ENCODE data around the gene NCOA1. TPM values are rescaled to one million over a fixed set of nuclear protein-coding genes. Genes with fewer than 3 reads are reported as not detected.
A peak's percentile ranks its signal among the peaks of the same experiment; 100 is the strongest.
"Not testable (repeated sequence)": the region's sequence is repeated elsewhere in the genome, so short reads cannot be mapped to it uniquely, and the experiment has no call there.

Gene NCOA1
- total RNA-seq, 1 experiment from 2014 or later: 27.5 TPM

DNA sequence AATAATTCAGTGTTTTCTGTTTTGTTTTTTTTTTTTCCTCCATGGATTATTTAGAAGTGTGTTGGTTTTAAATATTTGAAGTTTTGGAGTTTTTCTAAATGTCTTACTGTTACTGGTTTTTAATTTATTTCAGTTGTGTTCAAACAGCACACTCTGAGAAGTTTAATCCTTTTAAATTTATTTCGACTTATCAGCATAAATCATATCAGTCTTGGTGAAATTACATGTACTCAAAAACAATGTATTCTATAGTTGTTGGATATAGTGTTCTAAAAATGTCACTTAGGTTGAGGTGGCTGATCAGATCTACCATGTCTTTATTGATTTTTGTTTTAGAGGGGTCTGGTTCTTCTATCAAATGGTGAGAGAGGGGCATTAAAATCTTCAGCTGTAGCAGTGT, 134.7 kb downstream of the NCOA1 start:
- DNase-seq (ENCODE audit: low read depth): no peak

DNA sequence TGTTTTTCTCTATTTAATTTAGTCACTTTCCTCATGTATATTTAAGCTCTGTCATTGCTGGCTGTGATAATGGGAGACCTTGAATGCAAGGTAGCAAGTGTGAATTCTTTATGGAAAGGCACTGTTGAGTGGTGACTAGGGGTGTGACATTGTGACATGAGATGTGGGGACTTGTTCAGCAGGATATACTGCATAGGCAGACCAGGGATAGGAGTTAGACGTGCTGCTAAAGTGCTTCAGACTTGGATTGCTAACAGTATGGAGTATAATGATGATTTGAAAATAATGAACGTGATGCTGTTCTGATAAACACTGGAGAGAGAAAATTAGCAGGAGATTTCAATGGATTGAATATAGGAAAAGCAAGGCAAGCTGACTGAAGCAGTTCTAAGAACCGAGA, 135.1 kb downstream of the NCOA1 start:
- DNase-seq (ENCODE audit: low read depth): no peak

DNA sequence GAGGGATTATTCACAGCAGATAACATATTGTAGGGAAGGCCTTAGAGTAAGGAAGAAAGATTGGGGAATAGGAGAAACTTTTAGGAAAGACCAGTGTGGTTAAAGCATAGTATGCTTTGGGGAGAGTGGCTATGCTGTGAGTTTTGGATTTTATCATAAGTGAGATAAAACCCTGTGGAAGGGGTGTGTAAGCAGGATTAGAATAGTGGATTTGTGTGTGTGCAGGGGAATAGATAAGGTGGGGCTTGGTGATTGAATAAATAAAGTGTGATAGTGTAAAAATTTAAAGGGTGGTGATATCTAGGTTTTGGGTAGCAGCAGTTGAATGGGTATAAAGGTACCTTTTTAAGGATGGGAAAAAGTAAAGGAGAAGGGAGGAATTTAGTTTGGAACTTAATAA, 137.7 kb downstream of the NCOA1 start:
- DNase-seq (ENCODE audit: low read depth): no peak

DNA sequence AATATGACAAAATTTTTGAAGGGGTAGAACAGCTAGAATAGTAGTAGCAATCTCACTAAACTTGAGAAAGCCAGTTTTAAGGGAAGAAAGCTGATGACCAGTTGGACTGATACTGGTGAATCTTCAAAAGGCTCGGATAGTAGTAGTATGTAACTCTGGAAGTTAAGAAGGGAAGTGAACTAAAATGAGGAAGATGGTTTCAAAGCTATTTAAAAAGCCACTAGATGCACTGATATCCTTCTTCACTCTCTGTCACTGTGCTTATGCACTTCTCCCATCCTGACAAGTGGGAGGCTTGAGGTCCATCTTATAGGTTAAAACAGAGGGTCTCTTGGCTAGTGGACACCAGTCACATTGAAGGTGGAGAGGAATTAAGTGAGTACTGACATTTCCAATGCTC, 141.1 kb downstream of the NCOA1 start:
- no peak for DNase-seq (ENCODE audit: low read depth)

DNA sequence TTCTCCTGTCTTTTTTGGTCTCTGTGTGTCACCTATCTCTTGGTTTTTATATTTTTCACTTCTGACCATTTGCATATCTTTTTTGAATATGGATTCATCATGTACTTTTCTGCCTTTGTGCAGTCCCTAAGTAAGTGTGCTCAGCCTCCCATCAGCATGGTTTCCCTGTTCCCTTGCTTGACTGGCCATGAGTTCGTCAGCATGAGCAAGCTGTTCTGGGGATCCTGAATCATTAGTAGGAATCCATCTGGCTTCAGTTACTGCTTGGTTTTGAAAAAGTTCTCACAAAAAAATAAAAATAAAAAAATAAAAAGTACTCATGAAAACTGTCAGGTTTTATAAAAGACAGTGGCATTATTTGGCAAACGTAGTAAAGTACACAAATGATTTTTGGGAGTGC, 144.1 kb downstream of the NCOA1 start:
- peak; percentile 31 for DNase-seq (ENCODE audit: low read depth)

DNA sequence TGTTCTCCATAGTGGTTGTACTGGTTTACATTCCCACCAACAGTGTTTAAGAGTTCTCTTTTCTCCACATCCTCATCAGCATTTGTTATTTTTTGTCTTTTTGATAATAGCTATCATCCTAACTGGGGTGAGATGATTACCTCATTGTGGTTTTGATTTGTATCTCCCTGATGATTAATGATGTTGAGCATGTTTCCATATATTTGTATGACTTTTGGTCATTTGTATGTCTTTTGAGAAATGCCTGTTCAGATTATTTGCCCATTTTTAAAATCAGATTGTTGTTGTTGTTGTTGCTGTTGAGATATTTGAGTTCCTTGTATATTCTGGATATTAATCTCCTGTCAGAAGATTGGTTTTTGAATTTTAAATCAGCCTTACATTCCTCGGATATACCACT, 147.5 kb downstream of the NCOA1 start:
- peak; percentile 6 for DNase-seq (ENCODE audit: low read depth)

DNA sequence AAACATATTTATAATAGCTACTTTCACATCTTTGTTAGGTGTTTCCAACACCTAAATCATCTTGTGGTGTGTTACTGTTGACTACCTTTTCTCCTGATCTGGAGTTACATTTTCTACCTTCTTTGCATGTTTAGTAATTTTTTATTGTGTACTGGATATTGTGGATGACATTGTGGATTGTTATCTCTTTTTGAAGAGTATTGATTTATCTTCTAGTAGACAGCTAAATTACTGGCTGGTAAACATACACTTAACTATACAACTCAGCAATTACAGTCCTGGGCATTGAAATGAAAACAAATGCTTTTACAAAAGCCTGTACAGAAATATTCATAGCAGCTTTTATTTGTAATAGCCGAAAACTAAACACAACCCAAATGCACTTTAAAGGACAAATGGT, 151.3 kb downstream of the NCOA1 start:
- no peak for DNase-seq (ENCODE audit: low read depth)

DNA sequence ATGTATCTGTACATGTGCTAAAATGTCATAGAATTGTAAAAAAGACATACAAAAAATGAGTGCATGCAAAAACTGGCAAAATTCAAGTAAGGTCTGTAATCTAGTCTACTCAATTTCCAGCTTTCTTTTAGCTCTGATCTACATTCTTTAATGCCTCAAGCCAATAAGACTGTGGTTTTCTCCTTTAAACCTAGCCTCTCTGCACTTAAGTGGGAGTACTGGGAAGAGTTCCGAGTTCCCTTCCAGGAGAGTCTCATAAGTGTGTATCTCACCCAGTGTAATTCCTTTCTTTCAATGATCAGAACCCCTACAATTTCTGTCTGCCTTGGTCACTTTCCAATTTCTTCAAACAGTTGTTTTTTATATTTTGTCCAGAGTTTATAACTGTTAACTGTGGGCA, 152.0 kb downstream of the NCOA1 start:
- no peak for DNase-seq (ENCODE audit: low read depth)

DNA sequence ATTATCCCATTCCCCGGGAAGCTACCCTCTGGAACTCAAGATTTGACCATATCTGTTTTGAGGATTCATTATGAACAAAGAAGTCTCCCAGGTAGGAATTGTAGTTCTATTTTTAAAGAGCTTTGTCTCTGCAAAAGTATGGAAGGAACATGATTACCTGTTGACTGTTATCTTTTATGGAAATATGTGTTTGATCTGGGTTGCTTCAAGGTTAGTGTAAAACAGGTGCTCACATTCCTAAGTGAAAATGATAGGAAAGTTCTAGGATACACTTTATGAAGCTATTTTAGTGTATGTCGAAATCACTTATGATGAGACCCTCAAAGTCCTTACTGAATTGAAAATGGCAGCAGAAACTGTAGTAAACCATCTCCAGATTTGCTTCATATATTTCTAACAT, 153.0 kb downstream of the NCOA1 start:
- DNase-seq (ENCODE audit: low read depth): no peak

DNA sequence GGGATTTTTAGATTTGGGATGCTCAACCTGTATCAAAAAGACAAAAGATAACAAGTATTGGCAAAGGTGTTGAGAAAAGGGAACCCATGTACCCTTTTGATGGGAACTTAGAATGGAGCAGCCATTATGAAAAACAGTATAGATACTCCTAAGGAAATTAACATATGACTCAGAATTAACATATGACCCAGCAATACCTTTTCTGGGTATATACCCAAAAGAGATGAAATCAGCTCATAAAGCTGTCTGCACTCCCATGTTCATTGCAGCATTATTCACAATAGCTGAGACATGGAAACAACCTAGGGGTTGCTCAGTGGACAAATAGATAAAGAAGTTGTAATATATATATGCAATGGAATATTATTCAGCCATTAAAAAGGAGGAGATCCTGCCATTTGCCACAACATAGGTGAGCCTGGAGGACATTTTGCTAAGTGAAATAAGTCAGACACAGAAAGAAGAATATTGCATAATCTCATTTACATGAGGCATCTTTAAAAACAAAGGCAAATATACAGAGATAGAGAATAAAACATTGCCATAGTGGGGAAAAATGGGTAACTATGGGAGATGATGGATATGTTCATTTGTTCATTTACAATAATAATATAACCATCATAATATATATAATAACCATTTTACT, 160.1 kb downstream of the NCOA1 start:
- DNase-seq (ENCODE audit: low read depth): no peak

DNA sequence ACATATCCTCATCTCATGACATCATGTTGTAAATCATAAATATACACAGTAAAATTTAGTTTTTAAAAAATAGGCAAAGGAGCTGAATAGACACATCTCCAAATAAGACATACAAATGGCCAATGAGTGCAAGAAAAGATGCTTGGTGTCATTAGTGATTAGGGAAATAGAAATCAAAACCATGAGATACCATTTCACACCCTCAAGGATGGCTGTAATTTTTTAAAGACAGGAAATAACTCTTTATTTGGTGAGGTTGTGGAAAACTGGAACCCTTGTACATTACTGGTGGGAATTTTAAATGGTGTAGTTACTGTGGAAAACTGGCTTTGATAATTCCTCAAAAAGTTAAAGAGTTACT, 160.6 kb downstream of the NCOA1 start:
- DNase-seq (ENCODE audit: low read depth): no peak

DNA sequence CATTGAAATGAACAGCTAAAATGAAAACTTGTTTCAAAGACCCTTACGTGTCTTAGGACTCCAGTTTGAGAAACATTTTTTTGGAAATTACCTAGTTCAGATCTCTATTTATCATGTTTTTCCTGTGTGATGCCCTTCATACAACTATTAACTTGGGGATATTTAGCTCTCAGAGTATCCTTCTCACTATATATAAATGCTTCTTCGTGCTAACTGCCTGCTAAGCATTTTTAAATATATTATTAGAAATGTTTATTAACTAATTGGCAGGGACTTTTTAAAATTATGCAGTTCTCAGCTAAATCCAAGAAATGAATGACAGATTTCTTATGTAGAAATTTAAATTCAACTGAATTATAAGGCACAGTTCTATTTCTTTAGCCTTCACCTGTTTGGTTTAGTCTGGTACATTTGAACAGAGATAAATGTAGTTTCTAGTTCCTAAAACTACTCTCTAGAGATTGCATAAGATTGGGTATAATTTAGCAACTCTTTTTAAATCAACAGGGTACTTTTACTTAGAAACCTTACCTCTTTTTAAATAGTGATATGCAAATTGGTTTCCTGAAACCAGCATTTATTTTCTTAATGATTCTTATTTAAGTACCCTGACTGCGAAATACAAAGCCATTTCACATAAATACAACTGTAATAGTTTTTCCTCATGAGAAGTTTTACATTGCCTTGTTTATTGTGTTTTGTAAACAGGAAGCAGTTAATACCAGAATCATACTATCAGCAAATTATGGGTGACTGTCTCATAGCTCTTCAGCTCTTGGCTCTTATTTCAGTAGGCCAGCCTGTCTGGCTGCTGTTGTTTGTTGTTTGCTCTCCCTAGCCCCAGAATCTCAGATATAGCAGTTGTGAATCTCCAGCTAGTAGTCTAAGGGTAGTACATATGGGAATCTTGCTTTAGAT, 161.5 kb downstream of the NCOA1 start:
- no peak for DNase-seq (ENCODE audit: low read depth)

DNA sequence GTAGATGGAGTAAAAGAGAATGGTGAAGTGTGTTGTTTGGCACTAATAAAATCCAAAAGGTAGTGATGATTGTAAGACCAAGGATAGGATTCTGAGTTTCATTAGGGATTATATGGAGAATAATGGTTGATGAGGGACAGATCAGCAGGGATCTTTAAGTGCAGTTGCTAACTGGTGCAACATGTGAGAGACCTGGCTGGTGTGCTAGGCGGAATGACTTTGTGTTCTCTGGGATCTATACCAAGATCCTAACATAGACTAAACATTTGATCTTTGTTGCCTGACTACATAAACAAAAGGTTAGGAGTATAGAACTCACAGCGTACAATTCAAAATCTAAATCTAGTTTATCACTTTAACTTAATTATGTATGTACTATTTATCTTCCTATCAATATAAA, 166.8 kb downstream of the NCOA1 start:
- no peak for DNase-seq (ENCODE audit: low read depth)

DNA sequence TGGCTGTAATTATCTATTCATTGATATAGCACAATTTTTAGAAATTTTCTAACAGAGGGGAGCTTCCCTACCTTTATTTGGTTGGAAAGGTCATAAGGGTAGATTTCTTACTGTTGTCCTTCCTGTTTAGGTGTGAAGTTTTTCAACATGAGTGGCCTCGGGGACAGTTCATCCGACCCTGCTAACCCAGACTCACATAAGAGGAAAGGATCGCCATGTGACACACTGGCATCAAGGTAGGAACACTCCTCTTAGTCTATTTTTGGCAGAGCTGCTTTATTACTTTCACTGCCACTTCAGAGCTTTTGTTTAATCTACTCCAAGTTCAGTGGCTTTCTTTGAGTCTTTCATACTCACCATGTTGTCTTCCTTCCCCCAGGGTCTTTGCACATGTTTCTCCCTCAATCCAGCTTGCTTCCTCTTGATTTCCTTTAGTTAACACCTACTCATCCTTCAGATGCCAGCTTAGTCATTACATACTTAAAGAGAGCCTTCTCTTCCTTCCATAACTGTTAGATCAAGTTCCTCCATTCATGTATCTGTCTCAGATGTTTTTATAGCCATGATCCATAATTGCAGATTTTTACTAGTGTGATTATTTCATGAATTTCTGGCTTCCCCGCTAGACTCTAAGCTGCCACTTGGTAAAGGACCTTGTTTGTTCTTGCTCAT, 167.6 kb downstream of the NCOA1 start:
- no peak for DNase-seq (ENCODE audit: low read depth)

DNA sequence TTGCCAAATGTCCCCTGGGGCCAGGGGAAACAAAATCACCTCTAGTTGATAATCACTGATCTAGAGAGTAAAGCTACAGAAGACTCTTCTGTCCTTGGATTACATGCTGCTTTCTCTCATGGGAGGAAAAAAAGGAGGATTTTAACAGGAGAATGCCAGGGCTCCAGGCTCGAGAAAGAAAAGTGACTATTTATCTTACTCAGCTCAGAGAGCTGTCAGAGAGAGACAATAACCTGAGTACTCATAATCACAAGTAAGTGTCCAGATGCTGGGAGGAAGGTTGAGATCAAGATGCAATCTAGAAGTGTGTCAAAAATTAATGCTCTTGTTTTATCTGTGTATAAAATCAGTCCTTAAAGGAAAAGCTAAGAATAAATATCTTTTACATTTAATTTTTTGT, 168.8 kb downstream of the NCOA1 start:
- no peak for DNase-seq (ENCODE audit: low read depth)

DNA sequence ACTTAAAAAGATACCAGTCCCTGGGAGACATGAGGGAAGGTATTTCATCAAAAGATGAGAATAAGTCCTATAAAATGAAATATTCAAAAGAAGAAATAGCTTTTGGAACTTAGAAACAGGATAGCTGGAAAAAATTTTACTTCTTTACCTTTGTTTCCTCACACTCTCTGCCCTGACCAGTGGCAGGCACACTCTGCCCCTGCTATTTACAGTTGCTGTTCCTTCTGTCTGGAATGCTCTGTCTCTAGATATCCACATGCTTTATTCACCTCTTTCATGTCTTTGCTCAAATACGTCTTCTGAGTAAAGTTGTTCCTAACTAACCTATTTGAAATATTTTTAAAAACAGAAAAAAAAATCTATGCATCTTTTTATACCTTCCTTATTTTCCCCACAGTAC, 176.5 kb downstream of the NCOA1 start:
- no peak for DNase-seq (ENCODE audit: low read depth)

DNA sequence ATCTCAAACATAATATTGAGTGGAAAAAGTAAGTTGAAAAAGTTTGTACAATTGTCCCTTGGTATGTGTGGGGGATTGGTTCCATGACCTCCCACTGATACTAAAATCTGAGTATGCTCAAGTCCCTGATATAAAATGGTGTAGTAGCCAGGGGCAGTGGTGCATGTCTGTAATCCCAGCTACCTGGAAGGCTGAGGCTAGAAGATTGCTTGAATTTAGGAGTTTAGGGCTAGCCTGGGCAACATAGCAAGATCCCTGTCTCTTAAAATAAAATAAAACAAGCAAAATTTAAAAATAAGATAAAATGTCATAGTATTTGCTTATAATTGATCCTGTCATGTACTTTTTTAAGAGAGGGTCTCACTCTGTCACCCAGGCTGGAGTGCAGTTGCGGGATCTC, 180.2 kb downstream of the NCOA1 start:
- DNase-seq (ENCODE audit: low read depth): no peak

DNA sequence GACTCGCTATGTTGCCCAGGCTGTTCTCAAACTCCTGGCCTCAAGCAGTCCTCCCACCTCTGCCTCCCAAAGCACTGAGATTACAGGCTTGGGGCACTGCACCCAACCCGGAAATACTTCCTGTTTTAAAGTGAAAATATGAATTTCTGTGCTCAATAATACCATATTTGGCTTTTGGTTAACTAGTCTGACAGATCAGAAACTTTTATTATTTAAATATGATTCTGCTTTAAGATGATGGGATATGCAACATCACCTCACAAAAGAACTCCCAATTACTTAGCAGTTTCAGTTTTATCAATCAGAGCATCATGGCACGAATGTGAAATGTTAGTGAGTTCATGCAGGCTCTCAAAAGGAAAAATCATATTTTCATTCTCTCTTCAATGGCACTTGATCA, 181.5 kb downstream of the NCOA1 start:
- no peak for DNase-seq (ENCODE audit: low read depth)

DNA sequence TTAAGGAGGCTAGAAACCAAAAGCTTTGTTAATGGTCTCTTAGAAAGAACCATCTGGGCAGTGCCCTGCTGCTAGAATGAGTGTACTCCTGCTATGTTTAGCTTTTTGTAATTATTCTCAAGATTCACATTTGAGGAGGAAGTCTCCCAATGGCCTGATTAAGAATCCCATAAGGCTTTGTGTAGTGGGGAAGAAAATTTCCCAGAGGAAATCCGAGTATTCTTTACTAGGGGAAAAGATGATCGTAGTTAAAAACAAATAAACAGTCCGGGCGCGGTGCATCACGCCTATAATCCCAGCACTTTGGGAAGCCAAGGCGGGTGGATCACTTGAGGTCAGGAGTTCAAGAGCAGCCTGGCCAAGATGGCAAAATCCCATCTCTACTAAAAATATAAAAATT, 184.3 kb downstream of the NCOA1 start:
- no peak for DNase-seq (ENCODE audit: low read depth)

DNA sequence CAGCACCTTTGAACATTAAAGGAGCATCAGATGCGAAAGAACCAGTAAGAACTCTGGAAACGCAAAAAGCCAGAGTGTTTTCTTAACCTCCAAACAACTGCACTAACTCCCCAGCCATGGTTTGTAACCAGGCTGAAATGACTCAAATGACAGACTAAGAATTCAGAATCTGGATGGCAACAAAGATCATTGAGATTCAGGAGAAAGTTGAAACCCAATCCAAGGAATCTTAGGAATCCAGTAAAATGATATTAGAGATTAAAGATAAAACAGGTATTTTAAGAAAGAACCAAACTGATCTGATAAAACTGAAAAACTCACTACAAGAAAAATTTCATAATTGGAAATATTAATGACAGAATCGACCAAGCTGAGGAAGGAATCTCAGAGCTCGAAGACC, 185.4 kb downstream of the NCOA1 start:
- DNase-seq (ENCODE audit: low read depth): no peak

DNA sequence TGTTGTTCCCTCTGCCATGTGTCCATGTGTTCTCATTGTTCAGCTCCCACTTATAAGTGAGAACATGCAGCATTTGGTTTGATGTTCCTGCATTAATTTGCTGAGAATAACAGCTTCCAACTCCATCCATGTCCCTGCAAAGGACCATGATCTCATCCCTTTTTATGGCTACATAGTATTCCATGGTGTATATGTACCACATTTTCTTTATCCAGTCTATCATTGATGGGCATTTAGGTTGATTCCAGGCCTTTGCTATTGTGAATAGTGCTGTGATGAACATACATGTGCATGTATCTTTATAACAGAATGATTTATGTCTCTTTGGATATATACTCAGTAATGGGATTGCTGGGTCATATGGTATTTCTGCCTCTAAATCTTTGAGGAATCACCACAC, 187.0 kb downstream of the NCOA1 start:
- DNase-seq (ENCODE audit: low read depth): not testable (repeated sequence)

DNA sequence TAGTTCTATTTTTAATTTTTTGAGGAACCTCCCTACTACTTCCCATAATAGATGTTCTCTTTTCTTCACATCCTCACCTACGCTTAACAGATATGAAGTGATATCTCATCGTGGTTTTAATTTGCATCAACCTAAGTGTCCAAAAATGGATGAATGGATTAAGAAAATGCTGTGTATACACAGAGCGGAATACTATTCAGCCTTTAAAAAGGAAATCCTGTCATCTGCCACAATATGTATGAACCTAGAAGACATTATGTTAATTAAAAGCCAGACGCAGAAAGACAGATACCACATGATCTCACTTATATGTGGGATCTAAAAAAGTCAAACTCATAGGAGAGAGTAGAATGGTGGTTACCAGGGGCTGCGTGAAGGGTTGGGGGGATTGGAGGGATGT, 189.1 kb downstream of the NCOA1 start:
- no peak for DNase-seq (ENCODE audit: low read depth)

DNA sequence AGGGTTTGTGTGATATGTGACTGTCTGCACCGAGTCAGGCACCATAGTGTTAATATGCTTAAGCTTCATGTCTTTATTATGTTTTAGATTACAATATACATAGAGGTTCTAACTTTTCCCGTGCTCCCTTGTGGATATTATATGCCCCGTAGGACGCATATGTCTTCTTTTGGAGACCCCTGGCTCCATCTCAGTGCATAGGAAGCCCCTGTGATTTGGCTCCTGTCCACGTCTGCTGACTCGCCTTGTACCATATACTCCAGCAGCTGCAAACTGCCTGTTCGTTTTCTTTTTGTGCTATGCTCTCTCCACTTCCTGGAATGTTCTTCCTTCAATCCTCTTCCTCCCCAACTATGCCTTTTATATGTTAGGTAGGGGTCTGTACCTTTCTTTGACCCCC, 191.2 kb downstream of the NCOA1 start:
- peak; percentile 36 for DNase-seq (ENCODE audit: low read depth)

Measured in LHCN-M2 (cell line).